ENCODE data around the gene CROCC2.

Gene CROCC2

GRCh38 chr2:240915526-240916341, 9.6 kb downstream of the CROCC2 start:
- no peak overlapping the region for H3K4me3 ChIP-seq (replicated peaks in 1 of 2; ENCODE audit: low read depth in 2 of 2, low read length in 2 of 2)
- no peak for TF ChIP-seq CTCF (IDR thresholded peaks at IDR 0.05; ENCODE audit: low read depth, low read length)
- no peak for DNase-seq (ENCODE audit: low read depth in 2 of 2)

GRCh38 chr2:240916571-240917008, 10.5 kb downstream of the CROCC2 start:
- peak; percentile 82 for DNase-seq (ENCODE audit: low read depth in 2 of 2)
- H3K4me3 ChIP-seq (replicated peaks in 1 of 2; ENCODE audit: low read depth in 2 of 2, low read length in 2 of 2) = no peak overlapping the region

GRCh38 chr2:240917009-240917683, 11.0 kb downstream of the CROCC2 start:
- TF ChIP-seq CTCF (IDR thresholded peaks at IDR 0.05; ENCODE audit: low read depth, low read length) = no peak
- no peak for DNase-seq (ENCODE audit: low read depth in 2 of 2)
- H3K4me3 ChIP-seq (replicated peaks in 1 of 2; ENCODE audit: low read depth in 2 of 2, low read length in 2 of 2) = no peak overlapping the region

More at GRCh38 chr2:240916571-240917008, 10.5 kb downstream of the CROCC2 start:
- no peak for TF ChIP-seq CTCF (IDR thresholded peaks at IDR 0.05; ENCODE audit: low read depth, low read length)

GRCh38 chr2:240917684-240918257, 11.6 kb downstream of the CROCC2 start:
- H3K4me3 ChIP-seq (replicated peaks in 1 of 2; ENCODE audit: low read depth in 2 of 2, low read length in 2 of 2) = no peak overlapping the region
- TF ChIP-seq CTCF (IDR thresholded peaks at IDR 0.05; ENCODE audit: low read depth, low read length) = no peak
- DNase-seq (ENCODE audit: low read depth in 2 of 2) = no peak

- H3K4me3 ChIP-seq (replicated peaks in 1 of 2; ENCODE audit: low read depth in 2 of 2, low read length in 2 of 2) = no peak overlapping the region
- no peak for TF ChIP-seq CTCF (IDR thresholded peaks at IDR 0.05; ENCODE audit: low read depth, low read length)
- no peak for DNase-seq (ENCODE audit: low read depth in 2 of 2)
These were observed 12.3 kb downstream of the CROCC2 start for GRCh38 chr2:240918258-240919091.

- H3K4me3 ChIP-seq (replicated peaks in 1 of 2; ENCODE audit: low read depth in 2 of 2, low read length in 2 of 2) = no peak overlapping the region
- TF ChIP-seq CTCF (IDR thresholded peaks at IDR 0.05; ENCODE audit: low read depth, low read length) = no peak
- DNase-seq (ENCODE audit: low read depth in 2 of 2) = no peak
These were observed 13.1 kb downstream of the CROCC2 start for GRCh38 chr2:240919161-240919781.

All from cardiac fibroblast (primary cell).